HCT116 (cell line): ENCODE results near the gene CNN2.

ENCODE experiments used
- CTCF ChIP-seq, 3 experiments: fragments of 200-600 bp in 1 of 3; sonication (generic) in 1 of 3; IDR thresholded peaks in 2 of 3; conservative IDR thresholded peaks in 1 of 3; 2 replicates each; pipeline ENCODE4 v1.5.1; 2012 to 2017; ENCODE audit warnings: low read depth in 2 of 3, low read length in 2 of 3, antibody characterized with exemption in 1 of 3, borderline replicate concordance in 1 of 3, control low read depth in 1 of 3, mild to moderate bottlenecking in 1 of 3, mixed read lengths in 1 of 3, mixed run types in 1 of 3, moderate library complexity in 1 of 3; ENCODE audit not compliant: insufficient read depth in 1 of 3
- EZH2 ChIP-seq: fragments of 200-600 bp; sonication (generic); IDR thresholded peaks from 2 replicates; pipeline ENCODE4 v1.6.1; 2017; ENCODE audit warnings: antibody characterized with exemption, mixed run types
- EZH2phosphoT487 ChIP-seq: fragments of 200-600 bp; IDR thresholded peaks from 2 replicates; pipeline ENCODE4 v1.6.1; 2018; ENCODE audit warnings: antibody characterized with exemption, borderline replicate concordance
- POLR2A ChIP-seq: IDR thresholded peaks from 2 replicates; pipeline ENCODE4 v1.7.0; 2011; ENCODE audit warnings: borderline replicate concordance; ENCODE audit not compliant: insufficient read depth, insufficient read length; ENCODE audit errors: extremely low read depth
- REST ChIP-seq: IDR thresholded peaks from 2 replicates; pipeline ENCODE4 v1.6.1; 2012; ENCODE audit warnings: low read depth
- SRF ChIP-seq: IDR thresholded peaks from 2 replicates; pipeline ENCODE4 v1.6.1; 2012; ENCODE audit warnings: low read depth

- TF ChIP-seq POLR2A (no peak), CTCF (IDR thresholded peaks at IDR 0.05 in 2 of 3, conservative IDR thresholded peaks at IDR 0.05 in 1 of 3; ENCODE audit: borderline replicate concordance in 1 of 3, insufficient read depth in 1 of 3, low read depth in 2 of 3, low read length in 2 of 3) (no peak), EZH2 (no peak), EZH2phosphoT487 (no peak), SRF (no peak), REST (no peak)
Observed at GRCh38 chr19:1009981-1010538, 16.3 kb upstream of the CNN2 start.
